GM19351 (cell line): Measurements from ENCODE around the gene CFAP65.

ENCODE experiments used
- ATAC-seq: cut with Tn5 transposase; IDR thresholded peaks from one replicate; pipeline ENCODE4 v1.9.1; 2021; ENCODE audit warnings: mild to moderate bottlenecking, moderate library complexity; ENCODE audit not compliant: unreplicated experiment

Gene CFAP65

GRCh38 chr2:219060821-219061791, 19.8 kb upstream of the CFAP65 start, which contains the start of gene IHH:
Gene IHH (minus strand): TSS chr2:219060921. CDS start chr2:219060467, 454 bp downstream.
- no peak for ATAC-seq

DNA sequence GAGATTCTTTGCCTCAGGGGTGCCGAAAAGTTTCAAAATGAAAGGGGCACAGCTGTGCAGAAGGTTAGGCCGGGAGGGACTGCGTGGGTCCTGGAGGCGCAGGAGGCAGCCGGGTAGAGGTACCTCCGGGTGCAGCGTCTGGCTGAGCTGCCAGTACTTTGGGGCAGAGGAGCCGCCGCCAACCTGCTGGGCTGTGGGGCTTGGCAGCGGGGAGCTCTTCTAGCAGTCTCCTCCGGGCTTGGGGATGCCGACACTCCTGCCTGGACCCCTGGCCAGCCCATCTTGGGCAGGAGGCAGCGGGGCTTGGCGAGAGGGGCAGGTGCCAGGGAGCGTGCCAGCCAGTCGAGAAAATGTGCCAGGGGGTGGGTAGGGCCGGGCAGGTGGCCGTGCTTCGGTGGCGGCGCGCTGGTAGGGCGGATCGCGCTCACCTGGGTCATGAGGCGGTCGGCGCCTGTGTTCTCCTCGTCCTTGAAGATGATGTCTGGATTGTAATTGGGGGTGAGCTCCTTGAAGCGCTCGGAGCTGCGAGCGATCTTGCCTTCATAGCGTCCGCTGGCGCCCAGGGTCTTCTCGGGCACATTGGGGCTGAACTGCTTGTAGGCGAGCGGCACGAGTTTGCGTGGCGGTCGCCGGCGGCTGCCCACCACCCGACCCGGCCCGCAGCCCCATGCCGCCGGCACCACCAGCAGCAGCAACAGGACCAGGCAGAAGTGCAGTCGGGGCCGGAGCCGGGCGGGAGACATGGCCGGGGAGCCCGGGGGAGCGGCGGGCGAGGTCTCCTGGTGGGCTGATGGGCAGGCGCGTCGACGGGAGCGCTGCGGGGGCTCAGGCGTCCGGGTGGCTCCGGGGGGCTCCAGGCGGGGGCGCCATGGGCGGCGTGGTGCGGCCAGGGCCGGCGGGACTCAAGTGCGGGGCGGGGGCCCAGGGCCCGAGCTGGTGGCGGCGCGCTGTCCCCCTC, 18.7 kb upstream of the CFAP65 start:
- no peak for ATAC-seq

- no peak for ATAC-seq
These were observed 18.0 kb upstream of the CFAP65 start for GRCh38 chr2:219059375-219059724.

- ATAC-seq: no peak
These were observed 17.4 kb upstream of the CFAP65 start for GRCh38 chr2:219058541-219059374.

DNA sequence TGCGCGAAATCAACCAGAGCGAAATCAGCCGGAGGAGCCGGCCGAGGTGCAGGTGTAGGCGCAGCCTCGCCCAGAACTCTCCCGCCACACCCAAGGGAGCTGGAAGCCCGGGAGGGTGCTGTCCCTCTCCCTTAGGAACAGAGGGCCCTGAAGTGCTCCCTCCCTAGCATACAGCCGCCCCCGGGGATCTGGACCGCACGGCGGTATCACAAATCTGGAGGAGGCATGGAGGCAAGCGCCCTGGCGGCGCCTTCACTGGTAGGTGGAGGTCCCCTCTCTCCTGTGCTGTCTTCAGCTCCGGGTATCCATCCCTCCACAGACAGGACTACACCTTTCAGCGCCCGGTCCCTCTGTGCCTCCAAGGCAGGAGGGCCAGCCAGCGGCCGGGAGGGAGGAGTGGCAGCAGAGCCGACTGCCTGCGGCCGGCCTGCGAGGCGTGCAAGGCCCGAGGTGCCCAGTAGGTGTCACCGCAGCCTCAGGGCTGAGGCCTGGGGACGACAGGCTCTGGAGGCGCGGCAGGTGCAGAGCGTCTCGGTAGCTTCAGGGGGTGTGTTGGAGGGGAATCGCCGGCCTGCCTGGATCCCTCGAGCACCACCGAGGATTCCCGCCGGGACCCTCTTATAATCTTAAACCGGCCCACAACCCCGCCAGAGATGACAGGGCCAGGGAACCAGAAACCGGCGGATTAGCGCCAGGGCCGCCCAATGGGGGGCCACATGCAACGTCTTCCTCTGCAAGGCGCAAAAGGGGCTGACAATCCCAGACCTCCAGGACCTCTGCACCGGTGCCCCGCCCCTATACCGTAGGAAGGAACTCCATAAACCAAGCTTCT, 16.6 kb upstream of the CFAP65 start:
- ATAC-seq: peak; percentile 96

GRCh38 chr2:219056896-219057708, 15.8 kb upstream of the CFAP65 start:
- no peak for ATAC-seq

- no peak for ATAC-seq
These were observed 15.0 kb upstream of the CFAP65 start for GRCh38 chr2:219056176-219056895.

DNA sequence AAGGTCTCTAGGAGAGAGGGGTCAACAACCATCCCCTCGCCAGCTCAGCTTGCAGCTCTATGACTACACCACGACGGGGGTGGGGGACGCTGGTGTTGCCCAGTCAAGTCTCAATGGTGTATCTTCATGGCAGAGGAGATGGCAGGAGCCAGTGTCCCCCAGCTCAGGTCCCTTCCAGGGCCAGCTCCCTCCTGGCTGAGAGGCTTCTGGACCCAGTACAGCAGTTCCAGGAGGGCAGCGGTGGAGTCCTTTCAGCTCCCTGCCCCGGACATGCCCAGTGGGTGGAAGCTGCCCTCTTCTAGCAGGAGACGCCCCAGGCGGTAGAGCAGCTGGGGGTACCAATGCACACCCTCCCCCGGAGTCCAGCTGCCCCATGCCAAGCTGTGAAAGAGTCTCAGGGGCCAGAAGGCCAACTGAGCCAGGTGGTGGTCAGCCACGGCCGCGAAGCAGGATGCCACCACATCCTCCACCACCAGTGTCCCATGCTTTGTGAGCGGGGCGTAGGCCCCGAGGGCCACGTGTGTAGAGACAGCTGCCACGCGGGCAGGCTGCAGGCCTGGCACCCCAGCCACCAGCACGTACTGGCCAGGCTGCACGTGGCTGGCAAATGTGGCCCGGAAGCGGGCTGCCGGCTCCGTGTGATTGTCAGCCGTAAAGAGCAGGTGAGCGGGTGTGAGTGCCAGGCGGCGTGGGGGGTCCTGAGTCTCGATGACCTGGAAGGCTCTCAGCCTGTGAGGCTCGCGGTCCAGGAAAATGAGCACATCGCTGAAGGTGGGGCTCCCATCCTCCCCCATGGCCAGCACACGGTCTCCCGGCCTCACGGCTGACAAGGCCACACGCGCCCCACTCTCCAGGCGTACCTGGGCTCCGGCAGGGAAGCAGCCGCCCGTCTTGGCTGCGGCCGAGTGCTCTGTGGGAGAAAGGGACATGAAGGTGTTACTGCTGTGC, 13.9 kb upstream of the CFAP65 start:
- no peak for ATAC-seq

GRCh38 chr2:219049282-219049681, 8.0 kb upstream of the CFAP65 start:
- ATAC-seq: no peak

DNA sequence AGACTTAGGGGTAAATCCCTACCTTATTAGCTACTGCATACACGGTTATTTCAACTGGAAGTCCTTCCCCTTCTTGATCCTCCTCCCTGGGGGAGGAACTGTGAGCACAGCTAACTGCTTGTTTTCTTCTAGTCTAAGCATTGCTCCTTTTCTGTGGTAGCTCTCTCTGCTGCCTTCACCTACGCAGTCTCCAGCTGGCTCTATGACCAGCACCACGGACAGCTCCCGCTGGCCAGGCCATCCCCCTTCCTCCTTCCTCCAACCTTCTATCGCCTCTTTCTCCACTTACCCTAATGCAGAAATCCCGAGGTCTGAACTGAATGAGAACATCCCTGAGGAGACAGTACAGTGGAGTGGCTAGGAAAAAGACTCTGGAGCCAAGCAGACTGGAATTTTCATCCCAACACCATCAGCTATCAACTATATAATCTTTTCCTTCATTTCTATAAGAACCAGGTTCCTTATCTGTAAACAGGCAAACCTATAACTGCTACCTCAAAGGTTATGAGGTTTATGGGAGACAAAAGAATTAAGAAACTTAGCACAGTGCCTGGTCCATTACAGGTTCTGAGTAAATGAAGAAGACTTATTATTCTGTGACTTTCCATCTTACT, 4.7 kb upstream of the CFAP65 start:
- no peak for ATAC-seq

GRCh38 chr2:219042750-219043149, 1.4 kb upstream of the CFAP65 start:
- ATAC-seq: no peak

DNA sequence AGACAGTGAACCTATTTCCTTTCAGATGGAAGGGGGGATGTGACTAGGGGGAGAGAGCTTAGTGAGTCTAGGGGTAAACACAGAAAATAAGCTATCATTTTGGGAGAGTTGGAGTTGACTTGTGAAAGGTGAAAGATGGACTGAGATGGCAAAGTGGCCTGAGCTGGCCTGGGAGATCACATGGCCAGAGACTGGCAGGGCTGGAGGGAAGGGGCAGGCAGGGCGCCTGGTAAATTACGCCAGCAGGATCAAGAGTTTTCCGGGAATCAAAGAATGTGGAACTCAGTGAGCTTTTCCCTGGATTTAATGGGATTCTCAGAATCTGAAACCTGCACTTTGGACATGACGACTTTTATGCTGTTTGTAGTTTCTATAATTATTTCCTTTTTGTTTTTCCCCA, 841 bp upstream of the CFAP65 start:
- ATAC-seq: no peak

DNA sequence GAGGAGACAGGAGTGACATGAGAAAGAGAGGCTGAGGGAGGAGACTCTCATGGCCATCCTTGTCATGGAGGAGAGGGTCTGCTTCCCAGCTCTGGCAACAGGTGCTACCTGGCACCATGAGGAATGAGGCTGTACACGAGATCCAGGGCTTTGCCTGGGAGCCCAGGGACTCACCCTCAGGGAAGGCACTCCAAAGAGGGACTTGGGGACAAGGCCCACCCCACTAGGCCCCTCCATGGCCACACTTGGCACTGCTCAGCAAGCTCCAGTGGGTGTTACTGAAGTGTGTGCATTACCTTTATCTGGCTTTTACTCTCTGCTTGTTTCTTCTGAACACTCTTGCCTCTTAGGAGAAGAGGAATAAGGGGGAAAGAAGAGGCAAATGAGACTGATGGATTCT, 2.7 kb downstream of the CFAP65 start:
- no peak for ATAC-seq

DNA sequence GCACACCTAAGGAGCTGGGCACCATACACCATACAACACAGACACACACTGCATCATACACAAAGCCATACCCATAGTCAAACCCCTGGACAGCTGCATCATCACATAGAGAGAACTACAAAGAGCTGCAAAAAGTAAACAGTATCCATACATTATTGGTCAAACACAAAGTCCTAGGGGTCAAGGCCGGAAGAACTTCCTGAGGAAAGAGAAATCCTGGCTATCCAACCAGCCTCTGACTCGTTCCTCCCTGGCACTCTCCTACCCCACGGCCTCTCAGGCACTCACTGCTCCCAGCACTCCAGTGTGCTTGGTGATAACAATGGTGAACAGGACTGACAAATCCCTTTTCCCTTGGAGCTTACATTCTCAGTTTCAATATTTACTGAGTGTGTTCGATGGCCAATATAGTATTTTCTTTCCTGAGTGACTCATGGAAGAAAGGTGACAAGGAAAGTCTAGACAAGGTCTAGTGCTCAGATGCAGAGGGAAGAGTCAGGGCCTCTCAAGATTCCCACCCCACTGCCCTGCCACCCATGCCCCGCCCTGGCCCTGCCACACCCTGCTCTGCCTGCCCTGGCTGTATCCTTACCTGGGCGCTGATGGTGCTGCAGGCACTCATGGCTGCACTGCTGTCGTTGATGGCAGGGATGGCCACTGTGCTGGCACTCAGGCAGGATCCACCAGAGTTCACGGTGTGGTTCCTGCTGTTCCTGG, 3.4 kb downstream of the CFAP65 start:
- no peak for ATAC-seq

GRCh38 chr2:219035942-219036341, 5.4 kb downstream of the CFAP65 start:
- no peak for ATAC-seq

DNA sequence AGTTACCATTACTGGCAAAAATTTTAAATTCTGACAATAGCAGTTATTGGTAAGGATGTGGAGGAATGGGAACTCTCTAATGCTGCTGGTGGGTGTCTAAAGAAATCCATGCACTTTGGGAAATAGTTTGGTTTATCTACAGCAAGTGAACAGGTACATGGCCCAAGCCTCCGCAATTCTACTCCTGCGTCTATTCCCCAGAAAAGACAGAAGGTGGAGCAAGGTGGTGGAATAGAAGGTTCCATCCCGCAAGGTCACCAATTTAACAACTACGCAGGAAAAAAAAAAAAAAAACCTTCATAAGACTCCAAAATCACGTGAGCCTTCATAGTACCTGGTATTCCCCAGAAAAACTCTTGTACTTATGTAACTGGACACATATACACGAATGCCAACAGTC, 6.5 kb downstream of the CFAP65 start:
- no peak for ATAC-seq
